Testis (tissue), 2 donors: ENCODE results near the gene NACC2.

Source experiments
- POLR2A ChIP-seq: fragments of 450-650 bp; IDR thresholded peaks from one replicate; pipeline ENCODE4 v1.6.1; 2017; ENCODE audit warnings: antibody characterized with exemption, mild to moderate bottlenecking, moderate library complexity
- TF ChIP-seq, protein P1 (sequence below), 3 experiments: fragments of 450-650 bp in 2 of 3; fragments of 200-600 bp in 1 of 3; sonication (generic) in 1 of 3; IDR thresholded peaks; one replicate each; pipeline ENCODE4 v1.5.1; 2016 to 2019; ENCODE audit warnings: antibody characterized with exemption in 3 of 3, mild to moderate bottlenecking in 2 of 3, moderate library complexity in 1 of 3

DNA sequence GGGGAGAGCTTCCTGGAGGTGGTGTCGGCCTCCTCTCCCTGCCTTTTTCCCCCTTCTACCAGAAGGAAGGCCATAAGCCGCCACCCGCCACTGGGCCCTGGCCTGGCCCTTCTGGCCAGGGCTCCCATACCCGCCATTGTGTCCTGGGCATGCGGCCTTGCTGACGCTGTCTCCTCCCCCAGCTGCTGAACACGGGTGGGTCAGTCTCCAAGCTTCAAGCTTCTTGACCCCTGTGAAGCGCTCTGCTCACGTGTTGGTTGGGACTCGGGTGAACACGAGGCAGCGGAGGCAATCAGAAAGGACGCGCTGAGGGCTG is 109.7 kb downstream of the NACC2 start:
- no peak for TF ChIP-seq POLR2A
- TF ChIP-seq, protein P1, sequence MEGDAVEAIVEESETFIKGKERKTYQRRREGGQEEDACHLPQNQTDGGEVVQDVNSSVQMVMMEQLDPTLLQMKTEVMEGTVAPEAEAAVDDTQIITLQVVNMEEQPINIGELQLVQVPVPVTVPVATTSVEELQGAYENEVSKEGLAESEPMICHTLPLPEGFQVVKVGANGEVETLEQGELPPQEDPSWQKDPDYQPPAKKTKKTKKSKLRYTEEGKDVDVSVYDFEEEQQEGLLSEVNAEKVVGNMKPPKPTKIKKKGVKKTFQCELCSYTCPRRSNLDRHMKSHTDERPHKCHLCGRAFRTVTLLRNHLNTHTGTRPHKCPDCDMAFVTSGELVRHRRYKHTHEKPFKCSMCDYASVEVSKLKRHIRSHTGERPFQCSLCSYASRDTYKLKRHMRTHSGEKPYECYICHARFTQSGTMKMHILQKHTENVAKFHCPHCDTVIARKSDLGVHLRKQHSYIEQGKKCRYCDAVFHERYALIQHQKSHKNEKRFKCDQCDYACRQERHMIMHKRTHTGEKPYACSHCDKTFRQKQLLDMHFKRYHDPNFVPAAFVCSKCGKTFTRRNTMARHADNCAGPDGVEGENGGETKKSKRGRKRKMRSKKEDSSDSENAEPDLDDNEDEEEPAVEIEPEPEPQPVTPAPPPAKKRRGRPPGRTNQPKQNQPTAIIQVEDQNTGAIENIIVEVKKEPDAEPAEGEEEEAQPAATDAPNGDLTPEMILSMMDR (IDR thresholded peaks at IDR 0.05), result no peak
